Heart left ventricle (tissue), 16 donors: Measurements from ENCODE around the gene APP. TPM values are rescaled to one million over a fixed set of nuclear protein-coding genes. Genes with fewer than 3 reads are reported as not detected.
A peak's percentile ranks its signal among the peaks of the same experiment; 100 is the strongest.

Experiments
- ATAC-seq, 4 donors: fragments of 200-7000 bp; cut with Tn5 transposase; one replicate each; pipeline ENCODE4 v1.9.1; 2020 to 2022; ENCODE audit warnings: moderate library complexity in 4 of 4, mild to moderate bottlenecking in 3 of 4, moderate number of reproducible peaks in 1 of 4
- DNase-seq, 5 donors: peaks; one replicate each; pipeline ENCODE4 v3.0.0-alpha.2; 2020
- H3K27ac ChIP-seq, 12 donors: fragments of 200-600 bp; sonication (generic) in 4 of 12; one replicate each; pipeline versions ENCODE4 v1.5.0 to v1.8.0; 2016 to 2022; ENCODE audit warnings: mild to moderate bottlenecking in 2 of 12
- H3K27me3 ChIP-seq, 9 donors: fragments of 200-600 bp; sonication (generic) in 2 of 9; one replicate each; pipeline versions ENCODE4 v1.5.1 to v1.8.0; 2016 to 2022; ENCODE audit warnings: mild to moderate bottlenecking in 3 of 9
- H3K36me3 ChIP-seq, 9 donors: fragments of 200-600 bp; sonication (generic) in 2 of 9; one replicate each; pipeline versions ENCODE4 v1.5.0 to v1.8.0; 2018 to 2022; ENCODE audit warnings: mild to moderate bottlenecking in 2 of 9
- H3K4me1 ChIP-seq, 12 donors: fragments of 200-600 bp; sonication (generic) in 4 of 12; one replicate each; pipeline versions ENCODE4 v1.5.0 to v1.8.0; 2016 to 2022; ENCODE audit warnings: mild to moderate bottlenecking in 3 of 12
- H3K4me3 ChIP-seq, 12 donors: fragments of 200-600 bp; sonication (generic) in 4 of 12; one replicate each; pipeline versions ENCODE4 v1.5.0 to v1.8.0; 2017 to 2022; ENCODE audit warnings: mild to moderate bottlenecking in 9 of 12, moderate library complexity in 4 of 12
- H3K9me3 ChIP-seq, 12 donors: fragments of 200-600 bp; sonication (generic) in 4 of 12; one replicate each; pipeline versions ENCODE4 v1.5.0 to v1.8.0; 2016 to 2022; ENCODE audit warnings: mild to moderate bottlenecking in 1 of 12
- POLR2A ChIP-seq, 2 donors: fragments of 450-650 bp; IDR thresholded peaks; one replicate each; pipeline ENCODE4 v1.6.1; 2017; ENCODE audit warnings: antibody characterized with exemption in 2 of 2, mild to moderate bottlenecking in 2 of 2, moderate library complexity in 2 of 2
- WGBS, 4 donors: extraction: QIAGEN DNeasy Blood & Tissue Kit in 2 of 4; methylation state at CpG; one replicate each; pipeline versions ENCODE4 v1.1.5 to v1.1.7; 2013 to 2018; 5-methylcytosine and 5-hydroxymethylcytosine counted together
- intact Hi-C, 10 donors: fragments of 100-400 bp; cut with DNase I; formaldehyde crosslinking; loops; one replicate each; pipeline versions ENCODE4 v1.11.1 to v1.14.2; 2022
- polyA plus RNA-seq, 2 donors: library from polyadenylated mRNA; stranded (reverse); fragments of 200-250 nt; gene quantifications; one replicate each; pipeline ENCODE4 v1.2.3, GENCODE V29; 2013
- total RNA-seq, 9 donors: library from RNA; depleted of rRNA in 2 of 9; stranded (reverse); fragments of >200 nt in 2 of 9; fragmentation: NEBNext Ultra II Directional in 3 of 9; extraction: Animal tissue kit (Norgen Biotek cat#: 25700) in 3 of 9; gene quantifications; one replicate each; pipeline versions ENCODE4 v1.1.0 to v1.2.4, GENCODE V29; 2016 to 2023
- TF ChIP-seq, protein P1 (sequence below), 12 donors: fragments of 200-600 bp; sonication (generic) in 4 of 12; IDR thresholded peaks; one replicate each; pipeline versions ENCODE4 v1.5.0 to v1.8.0; 2018 to 2022; ENCODE audit warnings: antibody characterized with exemption in 12 of 12, mild to moderate bottlenecking in 5 of 12
- donor health status: ischemic (EF 13 %, LVEDD 7.1; RV severe dilation, severe dysfunction).
- donor health status: healthy with polysubstance abuse.
- donor health status: DM: no; HTN: yes; CAD: no.
- donor health status: DM: no; HTN: no; CAD: no.
- donor health status: ischemic (EF 25% LVEDD 6.9; RV normal size, moderate dysfunction).
- donor health status: ischemic (EF 25% LVEDD 5.7; RV mildly dilated, moderate dysfunction).
- donor health status: healthy.
- donor health status: DM: yes; HTN: yes; CAD: no.
- donor health status: ischemic (EF 35%, LVEDD 5.7; RV mildly dilated, moderate dysfunction).
- donor health status: nonischemic (EF 11% LVEDD 7.7; RV severe dilation, severe dysfunction).
- donor health status: DM: yes; HTN: yes; CAD: no.
- donor health status: PGD.
- donor health status: ischemic (EF 29% LVEDD 5.4; RV normal size, mild dysfunction).
- donor health status: nonischemic (EF 23%, LVEDD 6.1; RV moderate dilation, normal function).

APP gene
- total and polyA plus RNA-seq, 11 donors, result 103 to 467 (median 373) TPM

- intact Hi-C loops, result no loop called here
- DNase-seq (no peak), ATAC-seq (no peak)
- no peak overlapping the region for H3K27ac ChIP-seq
- WGBS, 4 donors, result 67 to 74% (median 72%) methylated on average over 3 of the region's 3 CpGs
- no peaks in the 10 kb centered on the region for H3K27me3 ChIP-seq
- peaks cover 0 to 21% (median 2%) of the 10 kb centered on the region in 12 donors for H3K4me1 ChIP-seq
- no peaks in the 10 kb centered on the region for H3K9me3 ChIP-seq
- TF ChIP-seq, protein P1, sequence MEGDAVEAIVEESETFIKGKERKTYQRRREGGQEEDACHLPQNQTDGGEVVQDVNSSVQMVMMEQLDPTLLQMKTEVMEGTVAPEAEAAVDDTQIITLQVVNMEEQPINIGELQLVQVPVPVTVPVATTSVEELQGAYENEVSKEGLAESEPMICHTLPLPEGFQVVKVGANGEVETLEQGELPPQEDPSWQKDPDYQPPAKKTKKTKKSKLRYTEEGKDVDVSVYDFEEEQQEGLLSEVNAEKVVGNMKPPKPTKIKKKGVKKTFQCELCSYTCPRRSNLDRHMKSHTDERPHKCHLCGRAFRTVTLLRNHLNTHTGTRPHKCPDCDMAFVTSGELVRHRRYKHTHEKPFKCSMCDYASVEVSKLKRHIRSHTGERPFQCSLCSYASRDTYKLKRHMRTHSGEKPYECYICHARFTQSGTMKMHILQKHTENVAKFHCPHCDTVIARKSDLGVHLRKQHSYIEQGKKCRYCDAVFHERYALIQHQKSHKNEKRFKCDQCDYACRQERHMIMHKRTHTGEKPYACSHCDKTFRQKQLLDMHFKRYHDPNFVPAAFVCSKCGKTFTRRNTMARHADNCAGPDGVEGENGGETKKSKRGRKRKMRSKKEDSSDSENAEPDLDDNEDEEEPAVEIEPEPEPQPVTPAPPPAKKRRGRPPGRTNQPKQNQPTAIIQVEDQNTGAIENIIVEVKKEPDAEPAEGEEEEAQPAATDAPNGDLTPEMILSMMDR (IDR thresholded peaks at IDR 0.05), result no peak
- TF ChIP-seq POLR2A (IDR thresholded peaks at IDR 0.05), result no peak
- peaks cover 0 to 29% (median 14%) of the 10 kb centered on the region in 9 donors for H3K36me3 ChIP-seq
- H3K4me3 ChIP-seq, result no peak overlapping the region
Measured at GRCh38 chr21:25961042-25961441, 209.5 kb downstream of the APP start.

GRCh38 chr21:25960402-25960801 lies 210.2 kb downstream of the APP start:
- peaks cover 0 to 21% (median 2%) of the 10 kb centered on the region in 12 donors for H3K4me1 ChIP-seq
- H3K27me3 ChIP-seq, result no peaks in the 10 kb centered on the region
- DNase-seq (no peak), ATAC-seq (peak in 1 of 4 donors; percentile 39)
- no peak overlapping the region for H3K4me3 ChIP-seq
- WGBS, 4 donors, result 64 to 80% (median 78%) methylated on average over 4 of the region's 4 CpGs
- peaks cover 0 to 30% (median 15%) of the 10 kb centered on the region in 9 donors for H3K36me3 ChIP-seq
- TF ChIP-seq, protein P1 (IDR thresholded peaks at IDR 0.05), result no peak
- no peak for TF ChIP-seq POLR2A (IDR thresholded peaks at IDR 0.05)
- H3K27ac ChIP-seq, result peak overlapping the region in 2 of 12 donors; percentile 3 to 29
- no peaks in the 10 kb centered on the region for H3K9me3 ChIP-seq
- intact Hi-C loops, result no loop called here

DNA sequence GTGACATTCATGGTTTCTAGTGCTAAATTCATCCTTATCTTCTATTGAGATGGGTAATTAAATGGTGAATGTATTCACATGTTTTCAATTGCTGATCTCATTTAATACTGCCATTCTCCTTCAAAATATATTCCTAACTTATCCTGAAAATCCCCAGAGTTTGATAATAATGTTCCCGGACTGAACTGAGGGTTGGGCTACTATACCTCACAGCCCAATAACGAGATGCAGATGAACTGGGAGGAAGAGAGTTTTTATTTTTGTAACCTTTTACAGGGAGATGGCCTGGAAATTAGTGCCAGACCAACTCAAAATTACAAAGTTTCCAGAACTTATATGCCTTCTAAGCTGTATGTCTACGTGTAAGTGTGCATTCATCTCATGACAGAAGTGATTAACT lies 210.8 kb downstream of the APP start:
- H3K4me1 ChIP-seq, result peaks cover 0 to 21% (median 2%) of the 10 kb centered on the region in 12 donors
- no peak overlapping the region for H3K4me3 ChIP-seq
- H3K36me3 ChIP-seq, result peaks cover 0 to 35% (median 20%) of the 10 kb centered on the region in 9 donors
- H3K27ac ChIP-seq, result no peak overlapping the region
- ATAC-seq, result no peak
- DNase-seq, result no peak
- intact Hi-C loops, result no loop called here
- no peaks in the 10 kb centered on the region for H3K9me3 ChIP-seq
- no peak for TF ChIP-seq POLR2A (IDR thresholded peaks at IDR 0.05)
- TF ChIP-seq, protein P1 (IDR thresholded peaks at IDR 0.05), result no peak
- no peaks in the 10 kb centered on the region for H3K27me3 ChIP-seq
- 77 to 82% (median 79%) methylated on average over 3 of the region's 3 CpGs for WGBS, 4 donors

- no peak for DNase-seq
- peaks cover 0 to 55% (median 39%) of the 10 kb centered on the region in 9 donors for H3K36me3 ChIP-seq
- H3K4me3 ChIP-seq, result no peak overlapping the region
- no peaks in the 10 kb centered on the region for H3K27me3 ChIP-seq
- peaks cover 0 to 13% (median 0%) of the 10 kb centered on the region in 12 donors for H3K4me1 ChIP-seq
- no peak for TF ChIP-seq POLR2A (IDR thresholded peaks at IDR 0.05)
- TF ChIP-seq, protein P1 (IDR thresholded peaks at IDR 0.05), result no peak
- no peaks in the 10 kb centered on the region for H3K9me3 ChIP-seq
- intact Hi-C loops, result no loop called here
- no peak overlapping the region for H3K27ac ChIP-seq
- peak in 1 of 4 donors; percentile 68 for ATAC-seq
- 71 to 84% (median 77%) methylated on average over 2 of the region's 2 CpGs for WGBS, 4 donors
Measured at GRCh38 chr21:25956993-25957714, 213.4 kb downstream of the APP start.
